Loucy (cell line): Measurements from ENCODE around the gene SERPINA9.

ENCODE experiments used
- EZH2phosphoT487 ChIP-seq: fragments of 200-600 bp; IDR thresholded peaks from 2 replicates; pipeline ENCODE4 v1.6.1; 2018; ENCODE audit warnings: antibody characterized with exemption, mild to moderate bottlenecking, moderate library complexity, borderline replicate concordance
- TF ChIP-seq, protein P1 (sequence below): fragments of 200-600 bp; sonication (generic); conservative IDR thresholded peaks from 2 replicates; pipeline ENCODE4 v1.5.1; 2014; ENCODE audit warnings: mild to moderate bottlenecking, antibody characterized with exemption, low read length

DNA sequence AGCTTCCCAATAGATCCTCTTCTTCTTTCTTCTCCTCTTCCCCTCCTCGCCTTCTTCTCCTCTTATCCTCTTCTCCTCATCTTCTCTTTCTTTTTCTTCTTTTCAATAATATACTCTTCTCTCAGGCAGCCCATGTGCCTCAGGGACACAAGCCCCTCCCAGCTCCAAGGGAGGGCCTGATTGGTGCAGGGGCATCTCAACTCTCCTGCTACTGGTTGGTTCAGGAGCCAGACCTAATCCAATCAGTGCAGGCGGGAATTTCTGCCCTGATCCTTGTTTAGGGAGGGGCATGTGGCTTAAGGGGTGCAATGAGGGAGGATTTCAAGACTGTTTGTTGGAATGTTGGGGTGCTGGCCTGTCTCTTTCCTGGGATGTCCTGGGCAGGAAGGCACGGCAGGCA is 24.3 kb upstream of the SERPINA9 start:
- TF ChIP-seq, protein P1, sequence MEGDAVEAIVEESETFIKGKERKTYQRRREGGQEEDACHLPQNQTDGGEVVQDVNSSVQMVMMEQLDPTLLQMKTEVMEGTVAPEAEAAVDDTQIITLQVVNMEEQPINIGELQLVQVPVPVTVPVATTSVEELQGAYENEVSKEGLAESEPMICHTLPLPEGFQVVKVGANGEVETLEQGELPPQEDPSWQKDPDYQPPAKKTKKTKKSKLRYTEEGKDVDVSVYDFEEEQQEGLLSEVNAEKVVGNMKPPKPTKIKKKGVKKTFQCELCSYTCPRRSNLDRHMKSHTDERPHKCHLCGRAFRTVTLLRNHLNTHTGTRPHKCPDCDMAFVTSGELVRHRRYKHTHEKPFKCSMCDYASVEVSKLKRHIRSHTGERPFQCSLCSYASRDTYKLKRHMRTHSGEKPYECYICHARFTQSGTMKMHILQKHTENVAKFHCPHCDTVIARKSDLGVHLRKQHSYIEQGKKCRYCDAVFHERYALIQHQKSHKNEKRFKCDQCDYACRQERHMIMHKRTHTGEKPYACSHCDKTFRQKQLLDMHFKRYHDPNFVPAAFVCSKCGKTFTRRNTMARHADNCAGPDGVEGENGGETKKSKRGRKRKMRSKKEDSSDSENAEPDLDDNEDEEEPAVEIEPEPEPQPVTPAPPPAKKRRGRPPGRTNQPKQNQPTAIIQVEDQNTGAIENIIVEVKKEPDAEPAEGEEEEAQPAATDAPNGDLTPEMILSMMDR: no peak
- TF ChIP-seq EZH2phosphoT487: no peak
